GM12878 (cell line): ENCODE measurements around the gene CRACDL. TPM values are rescaled to one million over a fixed set of nuclear protein-coding genes. Genes with fewer than 3 reads are reported as not detected.

Source experiments
- ATAC-seq: fragments of 200-7000 bp; cut with Tn5 transposase; 3 replicates; pipeline ENCODE4 v1.9.1; 2020; ENCODE audit warnings: mild to moderate bottlenecking, moderate library complexity
- BruUV-seq: library from RNA; stranded (reverse); fragments of 400-500 nt; replicated peaks from 2 replicates; lab custom pipeline; 2021; lab: Mats Ljungman, UMichigan
- CTCF ChIA-PET: fragments of 300-600 bp; sonication (Branson Sonifier 250); formaldehyde crosslinking; extraction: SDS; loops from one replicate; lab custom pipeline; 2021; ENCODE audit warnings: inconsistent platforms; lab: Yijun Ruan, JAX
- POLR2A ChIA-PET: fragments of 350-600 bp; formaldehyde crosslinking; extraction: SDS; loops from one replicate; lab custom pipeline; 2021; ENCODE audit warnings: inconsistent platforms; lab: Charles Lee
- RAD21 ChIA-PET: fragments of 300-600 bp; sonication (Branson Sonifier 250); formaldehyde crosslinking; loops from one replicate; lab custom pipeline; 2023; ENCODE audit warnings: antibody characterized with exemption; ENCODE audit not compliant: unreplicated experiment; lab: Charles Lee
- SMC1A ChIA-PET: fragments of 300-600 bp; sonication (Branson Sonifier 250); formaldehyde crosslinking; loops from one replicate; lab custom pipeline; 2023; ENCODE audit not compliant: unreplicated experiment, uncharacterized antibody; lab: Charles Lee
- DNase-seq: peaks from one replicate; pipeline ENCODE4 v3.0.0-alpha.2; 2011; ENCODE audit warnings: low read depth, low spot score
- FAIRE-seq: peaks from 3 replicates; lab custom pipeline; 2011; peaks lifted over from hg19 to GRCh38; lab: Jason Lieb, UNC
- H2AFZ ChIP-seq: 2 replicates; pipeline ENCODE4 v1.6.0; 2011; ENCODE audit warnings: low read depth, low read length, control low read depth; ENCODE audit not compliant: control insufficient read depth
- H3K27ac ChIP-seq: 2 replicates; pipeline ENCODE4 v1.5.1; 2011; ENCODE audit warnings: control low read depth; ENCODE audit not compliant: control insufficient read depth, insufficient read depth
- H3K27me3 ChIP-seq, 2 experiments: replicated peaks in 1 of 2; 2 replicates each; pipeline versions ENCODE4 v1.6.0 to v1.6.1; 2011; ENCODE audit warnings: low read length in 1 of 2; ENCODE audit not compliant: control insufficient read depth in 2 of 2, insufficient read depth in 2 of 2
- H3K36me3 ChIP-seq, 2 experiments: 2 replicates each; pipeline ENCODE4 v1.5.1; 2011; ENCODE audit warnings: low read length in 1 of 2; ENCODE audit not compliant: control insufficient read depth in 2 of 2, insufficient read depth in 2 of 2
- H3K4me1 ChIP-seq: 2 replicates; pipeline ENCODE4 v1.6.1; 2011; ENCODE audit warnings: mild to moderate bottlenecking, low read length, moderate library complexity, mixed read lengths; ENCODE audit not compliant: control insufficient read depth, insufficient read depth
- H3K4me2 ChIP-seq: 2 replicates; pipeline ENCODE4 v1.6.0; 2011; ENCODE audit warnings: control low read depth; ENCODE audit not compliant: control insufficient read depth, insufficient read depth
- H3K4me3 ChIP-seq: fragments of 200-600 bp; sonication (generic); 2 replicates; pipeline ENCODE4 v1.5.1; 2016
- H3K79me2 ChIP-seq: 2 replicates; pipeline ENCODE4 v1.6.0; 2011; ENCODE audit warnings: low read length; ENCODE audit not compliant: control insufficient read depth, insufficient read depth
- H3K9ac ChIP-seq: 2 replicates; pipeline ENCODE4 v1.8.0; 2011; ENCODE audit warnings: low read length, control low read depth, mixed read lengths; ENCODE audit not compliant: control insufficient read depth, insufficient read depth
- H3K9me3 ChIP-seq: replicated peaks from 3 replicates; pipeline ENCODE4 v1.5.1; 2011; ENCODE audit warnings: mild to moderate bottlenecking, low read length; ENCODE audit not compliant: control insufficient read depth, insufficient read depth
- H4K20me1 ChIP-seq: 2 replicates; pipeline ENCODE4 v1.6.0; 2011; ENCODE audit not compliant: control insufficient read depth, insufficient read depth
- BHLHE40 ChIP-seq, 2 experiments: fragments of 450-650 bp in 1 of 2; IDR thresholded peaks; 2 replicates each; pipeline ENCODE4 v1.6.1; 2011 to 2017; ENCODE audit warnings: low read depth in 2 of 2, borderline replicate concordance in 1 of 2, improper control_type of control experiment in 1 of 2, low read length in 1 of 2, mild to moderate bottlenecking in 1 of 2
- FOS ChIP-seq: IDR thresholded peaks from 3 replicates; pipeline ENCODE4 v1.6.1; 2011; ENCODE audit warnings: borderline replicate concordance; ENCODE audit not compliant: insufficient read length; ENCODE audit errors: extremely low read depth
- NFXL1 ChIP-seq: fragments of 450-650 bp; IDR thresholded peaks from 2 replicates; pipeline ENCODE4 v1.6.1; 2017; ENCODE audit warnings: antibody characterized with exemption, mild to moderate bottlenecking, borderline replicate concordance
- POLR2AphosphoS5 ChIP-seq: IDR thresholded peaks from 2 replicates; pipeline ENCODE4 v1.6.1; 2011; ENCODE audit warnings: mild to moderate bottlenecking, low read length, inconsistent platforms
- WGBS: methylation state at CpG from one replicate; pipeline ENCODE4 v1.1.6; 2016; ENCODE audit warnings: low lambda C conversion rate; ENCODE audit not compliant: insufficient replicate concordance, insufficient coverage; ENCODE audit errors: missing lambda C conversion rate; 5-methylcytosine and 5-hydroxymethylcytosine counted together
- in situ Hi-C: fragments of 300-500 bp; cut with MboI; formaldehyde crosslinking; loops from 9 replicates; pipeline ENCODE4 v1.14.3; 2018; ENCODE audit warnings: mixed read lengths
- intact Hi-C: fragments of 100-400 bp; cut with micrococcal nuclease; formaldehyde crosslinking; loops from one replicate; pipeline ENCODE4 v1.14.2; 2022; ENCODE audit not compliant: unreplicated experiment
- polyA plus RNA-seq, 11 experiments: library from polyadenylated mRNA; depleted of rRNA in 4 of 11; unstranded in 6 of 11; stranded (reverse) in 5 of 11; fragments of >200 nt; fragmentation: Nextera tagmentation in 4 of 11; fragmentation: Illumina TruSeq in 1 of 11; extraction: Ambion mirVana in 4 of 11; extraction: Trizol in 1 of 11; gene quantifications; 1 replicate in 1 of 11; 2 replicates in 10 of 11; pipeline versions ENCODE4 v1.2.1 to v1.2.3, GENCODE V29; 2011 to 2016; ENCODE audit warnings: inconsistent platforms in 2 of 11, missing spikeins in 2 of 11, low read depth in 1 of 11
- total RNA-seq, 4 experiments: library from RNA; depleted of rRNA in 3 of 4; stranded (reverse); fragments of >200 nt in 3 of 4; fragmentation: Illumina TruSeq in 1 of 4; extraction: Trizol in 1 of 4; gene quantifications; 2 replicates each; pipeline versions ENCODE4 v1.2.1 to v1.2.3, GENCODE V29; 2013 to 2021
- TF ChIP-seq, protein P1 (sequence below): IDR thresholded peaks from 2 replicates; pipeline ENCODE4 v1.6.1; 2011; ENCODE audit warnings: borderline replicate concordance, low read depth, mild to moderate bottlenecking, moderate library complexity, low read length; ENCODE audit not compliant: insufficient read depth, poor library complexity, severe bottlenecking
- TF ChIP-seq, protein P2 (sequence below): fragments of 450-650 bp; formaldehyde crosslinking; IDR thresholded peaks from 2 replicates; pipeline ENCODE4 v1.4.0; 2020; ENCODE audit warnings: mild to moderate bottlenecking, moderate library complexity

CRACDL gene
- total and polyA plus RNA-seq, 10 of the 15 experiments (the other 5 are each of a cell fraction or from before 2014, with no cell fraction given): 0.03 to 0.72 (median 0.14) TPM

DNA sequence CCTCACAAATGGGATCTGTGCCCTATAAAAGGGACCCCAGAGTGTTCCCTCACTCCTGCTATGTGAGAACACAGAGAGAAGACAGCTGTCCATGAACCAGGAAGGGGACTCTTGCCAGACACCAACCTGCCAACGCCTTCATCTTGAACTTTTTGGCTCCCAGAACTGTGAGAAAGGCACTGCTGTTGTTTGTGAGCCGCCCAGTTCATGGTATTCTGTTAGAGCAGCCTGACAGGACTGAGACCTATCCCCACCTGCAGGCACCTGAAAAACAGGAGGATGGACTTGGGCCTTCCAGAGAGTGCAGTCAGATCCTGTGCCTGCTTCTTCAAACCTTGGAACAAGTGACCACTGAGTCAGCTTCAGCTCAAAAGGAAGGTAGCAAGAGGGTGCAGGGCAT is 51.4 kb downstream of the CRACDL start (continued):
- TF ChIP-seq, protein P1, sequence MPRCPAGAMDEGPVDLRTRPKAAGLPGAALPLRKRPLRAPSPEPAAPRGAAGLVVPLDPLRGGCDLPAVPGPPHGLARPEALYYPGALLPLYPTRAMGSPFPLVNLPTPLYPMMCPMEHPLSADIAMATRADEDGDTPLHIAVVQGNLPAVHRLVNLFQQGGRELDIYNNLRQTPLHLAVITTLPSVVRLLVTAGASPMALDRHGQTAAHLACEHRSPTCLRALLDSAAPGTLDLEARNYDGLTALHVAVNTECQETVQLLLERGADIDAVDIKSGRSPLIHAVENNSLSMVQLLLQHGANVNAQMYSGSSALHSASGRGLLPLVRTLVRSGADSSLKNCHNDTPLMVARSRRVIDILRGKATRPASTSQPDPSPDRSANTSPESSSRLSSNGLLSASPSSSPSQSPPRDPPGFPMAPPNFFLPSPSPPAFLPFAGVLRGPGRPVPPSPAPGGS: no peak
- TF ChIP-seq NFXL1 (no peak), POLR2AphosphoS5 (no peak)

DNA sequence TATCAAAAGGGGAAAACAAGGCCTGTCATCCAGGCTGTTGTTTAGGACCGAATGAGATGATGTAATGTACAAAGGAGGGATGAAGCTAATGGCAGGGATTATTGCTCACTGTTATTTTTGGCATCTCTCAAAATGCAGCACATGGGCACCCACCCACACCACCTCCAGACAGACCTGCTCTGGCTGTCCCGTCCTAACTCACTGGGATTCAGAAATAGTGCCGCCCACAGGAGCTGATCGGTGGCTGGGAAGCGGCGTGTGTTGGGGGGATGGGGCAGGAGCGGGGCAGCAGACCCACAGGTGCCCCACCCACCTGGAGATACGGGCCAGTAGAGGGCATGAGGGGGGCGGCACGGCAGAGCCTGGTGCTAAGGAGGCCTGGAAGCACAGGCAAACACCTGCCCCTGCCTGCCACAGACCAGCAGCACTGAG is 52.2 kb downstream of the CRACDL start:
- no peaks in the 10 kb centered on the region for H3K4me1 ChIP-seq
- ATAC-seq: no peak
- in situ Hi-C loops (no loop called here), intact Hi-C loops (no loop called here)
- FAIRE-seq: no peak
- H3K27me3 ChIP-seq: no peaks in the 10 kb centered on the region; a peak in 1 of 4 replicates
- CTCF ChIA-PET: no interaction called here
- no peak overlapping the region for H3K9ac ChIP-seq
- peaks cover 2% of the 10 kb centered on the region; the same call in 1 of the 3 replicates for H3K9me3 ChIP-seq
- no peak overlapping the region for H3K4me2 ChIP-seq
- H2AFZ ChIP-seq: no peak overlapping the region
- RAD21 ChIA-PET: no interaction called here
- SMC1A ChIA-PET: no interaction called here
- no TSS peak for BruUV-seq
- no peaks in the 10 kb centered on the region for H4K20me1 ChIP-seq
- TF ChIP-seq, protein P2, sequence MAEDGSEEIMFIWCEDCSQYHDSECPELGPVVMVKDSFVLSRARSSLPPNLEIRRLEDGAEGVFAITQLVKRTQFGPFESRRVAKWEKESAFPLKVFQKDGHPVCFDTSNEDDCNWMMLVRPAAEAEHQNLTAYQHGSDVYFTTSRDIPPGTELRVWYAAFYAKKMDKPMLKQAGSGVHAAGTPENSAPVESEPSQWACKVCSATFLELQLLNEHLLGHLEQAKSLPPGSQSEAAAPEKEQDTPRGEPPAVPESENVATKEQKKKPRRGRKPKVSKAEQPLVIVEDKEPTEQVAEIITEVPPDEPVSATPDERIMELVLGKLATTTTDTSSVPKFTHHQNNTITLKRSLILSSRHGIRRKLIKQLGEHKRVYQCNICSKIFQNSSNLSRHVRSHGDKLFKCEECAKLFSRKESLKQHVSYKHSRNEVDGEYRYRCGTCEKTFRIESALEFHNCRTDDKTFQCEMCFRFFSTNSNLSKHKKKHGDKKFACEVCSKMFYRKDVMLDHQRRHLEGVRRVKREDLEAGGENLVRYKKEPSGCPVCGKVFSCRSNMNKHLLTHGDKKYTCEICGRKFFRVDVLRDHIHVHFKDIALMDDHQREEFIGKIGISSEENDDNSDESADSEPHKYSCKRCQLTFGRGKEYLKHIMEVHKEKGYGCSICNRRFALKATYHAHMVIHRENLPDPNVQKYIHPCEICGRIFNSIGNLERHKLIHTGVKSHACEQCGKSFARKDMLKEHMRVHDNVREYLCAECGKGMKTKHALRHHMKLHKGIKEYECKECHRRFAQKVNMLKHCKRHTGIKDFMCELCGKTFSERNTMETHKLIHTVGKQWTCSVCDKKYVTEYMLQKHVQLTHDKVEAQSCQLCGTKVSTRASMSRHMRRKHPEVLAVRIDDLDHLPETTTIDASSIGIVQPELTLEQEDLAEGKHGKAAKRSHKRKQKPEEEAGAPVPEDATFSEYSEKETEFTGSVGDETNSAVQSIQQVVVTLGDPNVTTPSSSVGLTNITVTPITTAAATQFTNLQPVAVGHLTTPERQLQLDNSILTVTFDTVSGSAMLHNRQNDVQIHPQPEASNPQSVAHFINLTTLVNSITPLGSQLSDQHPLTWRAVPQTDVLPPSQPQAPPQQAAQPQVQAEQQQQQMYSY (CRISPR knock-in tag): no peak
- no peak for TF ChIP-seq FOS
- no peak for TF ChIP-seq BHLHE40 (IDR thresholded peaks at IDR 0.05; ENCODE audit: borderline replicate concordance in 1 of 2, low read depth in 2 of 2, low read length in 1 of 2)
- POLR2A ChIA-PET: no interaction called here
- 31% methylated on average over 10 of the region's 10 CpGs for WGBS
- H3K4me3 ChIP-seq: no peak overlapping the region
- DNase-seq: no peak
- H3K36me3 ChIP-seq: no peaks in the 10 kb centered on the region
- no peaks in the 10 kb centered on the region for H3K79me2 ChIP-seq
- no peak overlapping the region for H3K27ac ChIP-seq
